Measurements from ENCODE around the gene GPR85.
"Not testable (repeated sequence)": the region's sequence is repeated elsewhere in the genome, so short reads cannot be mapped to it uniquely, and the experiment has no call there.

Gene GPR85

GRCh38 chr7:113083816-113084495, 2.7 kb downstream of the GPR85 start:
- DNase-seq (ENCODE audit: low read depth): no peak

GRCh38 chr7:113083132-113083815, 3.4 kb downstream of the GPR85 start:
- no peak for DNase-seq (ENCODE audit: low read depth)

- no peak for DNase-seq (ENCODE audit: low read depth)
Measured at GRCh38 chr7:113078331-113078730, 8.3 kb downstream of the GPR85 start.

GRCh38 chr7:113076703-113077102, 9.9 kb downstream of the GPR85 start:
- no peak for DNase-seq (ENCODE audit: low read depth)

GRCh38 chr7:113071465-113071864, 15.2 kb downstream of the GPR85 start:
- DNase-seq (ENCODE audit: low read depth): peak; percentile 15

GRCh38 chr7:113062499-113062898, 24.1 kb downstream of the GPR85 start:
- DNase-seq (ENCODE audit: low read depth): no peak

- no peak for DNase-seq (ENCODE audit: low read depth)
Measured at GRCh38 chr7:113060100-113060499, 26.5 kb downstream of the GPR85 start.

- no peak for DNase-seq (ENCODE audit: low read depth)
Measured at GRCh38 chr7:113054938-113055337, 31.7 kb downstream of the GPR85 start.

GRCh38 chr7:113054272-113054671, 32.4 kb downstream of the GPR85 start:
- DNase-seq (ENCODE audit: low read depth): not testable (repeated sequence)

- not testable (repeated sequence) for DNase-seq (ENCODE audit: low read depth)
Measured at GRCh38 chr7:113049221-113049620, 37.4 kb downstream of the GPR85 start.

GRCh38 chr7:113046453-113046852, 40.2 kb downstream of the GPR85 start:
- no peak for DNase-seq (ENCODE audit: low read depth)

- DNase-seq (ENCODE audit: low read depth): no peak
Measured at GRCh38 chr7:113045379-113045778, 41.2 kb downstream of the GPR85 start.

- DNase-seq (ENCODE audit: low read depth): no peak
Measured at GRCh38 chr7:113044394-113044793, 42.2 kb downstream of the GPR85 start.

GRCh38 chr7:113040849-113041248, 45.8 kb downstream of the GPR85 start:
- no peak for DNase-seq (ENCODE audit: low read depth)

- DNase-seq (ENCODE audit: low read depth): no peak
Measured at GRCh38 chr7:113033959-113034358, 52.7 kb downstream of the GPR85 start.
